HepG2 (cell line): Measurements from ENCODE around the gene LZTS2. TPM values are rescaled to one million over a fixed set of nuclear protein-coding genes. Genes with fewer than 3 reads are reported as not detected.

Experiments
- AGO1 ChIP-seq: fragments of 200-400 bp; formaldehyde crosslinking; IDR thresholded peaks from 2 replicates; pipeline ENCODE4 v1.6.1; 2017; ENCODE audit warnings: mild to moderate bottlenecking, low read depth, low read length, moderate library complexity; ENCODE audit not compliant: poor library complexity, severe bottlenecking
- AHDC1 ChIP-seq: sonication (generic); formaldehyde crosslinking; IDR thresholded peaks from 2 replicates; pipeline ENCODE4 v1.5.1; 2020; ENCODE audit warnings: mild to moderate bottlenecking, missing genetic modification reagents, borderline replicate concordance
- GPBP1L1 ChIP-seq: sonication (generic); formaldehyde crosslinking; IDR thresholded peaks from 2 replicates; pipeline ENCODE4 v1.5.0; 2020; ENCODE audit warnings: mild to moderate bottlenecking, missing genetic modification reagents
- GPN1 ChIP-seq: sonication (generic); formaldehyde crosslinking; IDR thresholded peaks from 2 replicates; pipeline ENCODE4 v1.5.1; 2020; ENCODE audit warnings: missing genetic modification reagents, borderline replicate concordance
- MYNN ChIP-seq: sonication (generic); formaldehyde crosslinking; IDR thresholded peaks from 2 replicates; pipeline ENCODE4 v1.4.0; 2020; ENCODE audit warnings: mild to moderate bottlenecking, low read depth, missing genetic modification reagents
- NR2F2 ChIP-seq: IDR thresholded peaks from 2 replicates; pipeline ENCODE4 v1.6.1; 2012; ENCODE audit warnings: low read depth, inconsistent platforms, borderline replicate concordance
- NRL ChIP-seq: sonication (generic); formaldehyde crosslinking; IDR thresholded peaks from 2 replicates; pipeline ENCODE4 v1.5.0; 2020; ENCODE audit warnings: missing genetic modification reagents, mild to moderate bottlenecking, moderate library complexity, borderline replicate concordance
- PLSCR1 ChIP-seq: sonication (generic); formaldehyde crosslinking; IDR thresholded peaks from 2 replicates; pipeline ENCODE4 v1.5.0; 2020; ENCODE audit warnings: missing genetic modification reagents, mild to moderate bottlenecking, borderline replicate concordance
- RFX5 ChIP-seq: IDR thresholded peaks from 2 replicates; pipeline ENCODE4 v1.6.1; 2011; ENCODE audit warnings: low read depth, low read length, improper control_type of control experiment
- SNAPC2 ChIP-seq: sonication (generic); formaldehyde crosslinking; IDR thresholded peaks from 2 replicates; pipeline ENCODE4 v1.8.1; 2022; ENCODE audit warnings: mild to moderate bottlenecking, missing genetic modification reagents
- SRSF1 ChIP-seq: fragments of 200-400 bp; formaldehyde crosslinking; optimal IDR thresholded peaks from 2 replicates; pipeline ENCODE3; 2017; ENCODE audit warnings: mild to moderate bottlenecking, low read depth, low read length, moderate library complexity
- TARDBP ChIP-seq: sonication (generic); formaldehyde crosslinking; IDR thresholded peaks from 2 replicates; pipeline ENCODE4 v1.8.0; 2022; ENCODE audit warnings: mild to moderate bottlenecking, missing genetic modification reagents
- TOE1 ChIP-seq: sonication (generic); formaldehyde crosslinking; IDR thresholded peaks from 2 replicates; pipeline ENCODE4 v1.4.0; 2020; ENCODE audit warnings: mild to moderate bottlenecking, missing genetic modification reagents
- ZBTB25 ChIP-seq: IDR thresholded peaks from 2 replicates; pipeline ENCODE4 v1.6.1; 2018; ENCODE audit warnings: missing genetic modification reagents
- ZFP91 ChIP-seq: sonication (generic); formaldehyde crosslinking; IDR thresholded peaks from 2 replicates; pipeline ENCODE4 v1.9.0; 2022; ENCODE audit warnings: missing genetic modification reagents, mild to moderate bottlenecking, borderline replicate concordance
- ZFX ChIP-seq: sonication (generic); formaldehyde crosslinking; IDR thresholded peaks from 2 replicates; pipeline ENCODE4 v1.4.0; 2020; ENCODE audit warnings: mild to moderate bottlenecking, low read depth, missing genetic modification reagents, moderate library complexity
- ZNF614 ChIP-seq: IDR thresholded peaks from 2 replicates; pipeline ENCODE4 v1.6.1; 2018; ENCODE audit warnings: missing biosample characterization, missing genetic modification reagents, inconsistent platforms, borderline replicate concordance
- ZNF672 ChIP-seq: sonication (generic); formaldehyde crosslinking; IDR thresholded peaks from 2 replicates; pipeline ENCODE4 v1.8.1; 2022; ENCODE audit warnings: missing genetic modification reagents
- polyA plus RNA-seq, 8 experiments: library from polyadenylated mRNA; depleted of rRNA in 3 of 8; stranded (reverse) in 7 of 8; unstranded in 1 of 8; fragments of >200 nt; fragmentation: Illumina TruSeq in 4 of 8; extraction: Trizol in 4 of 8; gene quantifications; 2 replicates each; pipeline versions ENCODE4 v1.2.1 to v1.2.3, GENCODE V29; 2011 to 2016; ENCODE audit warnings: low read depth in 4 of 8, missing spikeins in 1 of 8, mixed read lengths in 1 of 8; ENCODE audit not compliant: insufficient read depth in 1 of 8
- total RNA-seq, 5 experiments: library from RNA; depleted of rRNA; stranded (reverse); fragments of >200 nt; fragmentation: Illumina TruSeq; extraction: Trizol; gene quantifications; 2 replicates each; pipeline ENCODE4 v1.2.3, GENCODE V29; 2016; ENCODE audit warnings: low read depth in 1 of 5

The LZTS2 gene
- total and polyA plus RNA-seq, 2 of the 13 experiments (the other 11 are each of a cell fraction or from before 2014, with no cell fraction given), result 43.6 to 65.6 TPM

- TF ChIP-seq ZFP91, result no peak; the same call in 1 of the 2 replicates
- no peak for TF ChIP-seq AGO1
- TF ChIP-seq RFX5, result no peak
- no peak for TF ChIP-seq GPBP1L1 (CRISPR knock-in tag)
- no peak for TF ChIP-seq NR2F2
- no peak for TF ChIP-seq AHDC1
- TF ChIP-seq ZBTB25 (CRISPR knock-in tag), result no peak
- no peak for TF ChIP-seq SRSF1
- TF ChIP-seq SNAPC2 (CRISPR knock-in tag), result no peak
- peak; percentile 66 for TF ChIP-seq ZFX (CRISPR knock-in tag)
- no peak for TF ChIP-seq MYNN (CRISPR knock-in tag)
- TF ChIP-seq TARDBP (CRISPR knock-in tag), result no peak
- 0 out of 2 replicates have a peak, but pooled peaks have one; percentile 6 for TF ChIP-seq ZNF614 (CRISPR knock-in tag)
- TF ChIP-seq GPN1 (CRISPR knock-in tag), result no peak
- TF ChIP-seq PLSCR1 (CRISPR knock-in tag), result no peak
- no peak for TF ChIP-seq ZNF672 (CRISPR knock-in tag)
- TF ChIP-seq TOE1 (CRISPR knock-in tag), result no peak
- no peak for TF ChIP-seq NRL (CRISPR knock-in tag)
Measured at GRCh38 chr10:101011517-101012423, 12.2 kb downstream of the LZTS2 start (continued).
